CD4-positive, alpha-beta T cell (primary cell): ENCODE measurements around the gene ILKAP. TPM values are rescaled to one million over a fixed set of nuclear protein-coding genes. Genes with fewer than 3 reads are reported as not detected.

ENCODE experiments used
- ATAC-seq: fragments of 200-7000 bp; cut with Tn5 transposase; one replicate; pipeline ENCODE4 v1.10.0; 2022; ENCODE audit warnings: mild to moderate bottlenecking; ENCODE audit not compliant: poor library complexity
- CTCF ChIA-PET: fragments of 350-600 bp; sonication (Branson Sonifier 250); formaldehyde crosslinking; loops from one replicate; lab custom pipeline; 2021; ENCODE audit warnings: antibody characterized with exemption, inconsistent platforms; lab: Charles Lee
- POLR2A ChIA-PET: fragments of 350-600 bp; sonication (Branson Sonifier 250); formaldehyde crosslinking; loops from one replicate; lab custom pipeline; 2021; ENCODE audit warnings: antibody characterized with exemption, inconsistent platforms; lab: Charles Lee
- DNase-seq, 14 experiments: peaks; one replicate each; pipeline ENCODE4 v3.0.0-alpha.2; 2013 to 2020; ENCODE audit warnings: mixed read lengths in 2 of 14
- H3K27ac ChIP-seq, 2 donors: one replicate each; pipeline versions ENCODE4 v1.5.1 to v1.7.0; 2013; ENCODE audit warnings: low read length in 2 of 2, low read depth in 1 of 2, mild to moderate bottlenecking in 1 of 2
- H3K27me3 ChIP-seq, 2 experiments: 1 replicate in 1 of 2; 2 replicates in 1 of 2; pipeline versions ENCODE4 v1.6.1 to v1.7.0; 2013; ENCODE audit warnings: low read length in 2 of 2, control low read depth in 1 of 2, mild to moderate bottlenecking in 1 of 2, moderate library complexity in 1 of 2; ENCODE audit not compliant: insufficient read depth in 2 of 2, control insufficient read depth in 1 of 2
- H3K36me3 ChIP-seq: one replicate; pipeline ENCODE4 v1.6.1; 2013; ENCODE audit warnings: low read length, control low read depth; ENCODE audit not compliant: insufficient read depth
- H3K4me1 ChIP-seq: one replicate; pipeline ENCODE4 v1.6.1; 2013; ENCODE audit warnings: low read length, control low read depth; ENCODE audit not compliant: insufficient read depth
- H3K4me3 ChIP-seq: one replicate; pipeline ENCODE4 v1.5.1; 2013; ENCODE audit warnings: mild to moderate bottlenecking, low read length, moderate library complexity
- H3K9me3 ChIP-seq, 2 experiments: 1 replicate in 1 of 2; 2 replicates in 1 of 2; pipeline versions ENCODE4 v1.6.1 to v1.7.0; 2013; ENCODE audit warnings: low read length in 2 of 2, mild to moderate bottlenecking in 2 of 2, control low read depth in 1 of 2, moderate library complexity in 1 of 2; ENCODE audit not compliant: control insufficient read depth in 1 of 2, insufficient read depth in 1 of 2
- H3K27ac Mint-ChIP-seq: one replicate; pipeline ENCODE4 v1.8.0; 2020; ENCODE audit warnings: mixed read lengths
- H3K27me3 Mint-ChIP-seq: one replicate; pipeline ENCODE4 v1.8.0; 2021; ENCODE audit warnings: mixed read lengths
- H3K36me3 Mint-ChIP-seq: one replicate; pipeline ENCODE4 v1.8.0; 2021; ENCODE audit warnings: low read depth, mixed read lengths
- H3K4me1 Mint-ChIP-seq: one replicate; pipeline ENCODE4 v1.8.0; 2021; ENCODE audit warnings: low read depth, mixed read lengths
- H3K4me3 Mint-ChIP-seq: one replicate; pipeline ENCODE4 v1.8.0; 2020; ENCODE audit warnings: mild to moderate bottlenecking, mixed read lengths
- H3K9me3 Mint-ChIP-seq: one replicate; pipeline ENCODE4 v1.8.0; 2020; ENCODE audit warnings: mixed read lengths
- CTCF ChIP-seq: fragments of 200-600 bp; IDR thresholded peaks from one replicate; pipeline ENCODE4 v1.8.0; 2022; ENCODE audit warnings: antibody characterized with exemption, mild to moderate bottlenecking
- intact Hi-C, 2 experiments: fragments of 100-400 bp; cut with DNase I in 1 of 2; cut with micrococcal nuclease in 1 of 2; formaldehyde crosslinking; loops; one replicate each; pipeline versions ENCODE4 v1.15.1 to v1.9.0; 2023 to 2025; cut with DNase I, micrococcal nuclease
- total RNA-seq, 174 experiments: library from RNA in 2 of 174; stranded (reverse) in 2 of 174; gene quantifications; one replicate each; pipeline ENCODE4 v1.2.3 and lab custom pipeline; 2021 to 2026

The ILKAP gene
- total RNA-seq, 2 experiments from 2014 or later, result 133 to 143 TPM

DNA sequence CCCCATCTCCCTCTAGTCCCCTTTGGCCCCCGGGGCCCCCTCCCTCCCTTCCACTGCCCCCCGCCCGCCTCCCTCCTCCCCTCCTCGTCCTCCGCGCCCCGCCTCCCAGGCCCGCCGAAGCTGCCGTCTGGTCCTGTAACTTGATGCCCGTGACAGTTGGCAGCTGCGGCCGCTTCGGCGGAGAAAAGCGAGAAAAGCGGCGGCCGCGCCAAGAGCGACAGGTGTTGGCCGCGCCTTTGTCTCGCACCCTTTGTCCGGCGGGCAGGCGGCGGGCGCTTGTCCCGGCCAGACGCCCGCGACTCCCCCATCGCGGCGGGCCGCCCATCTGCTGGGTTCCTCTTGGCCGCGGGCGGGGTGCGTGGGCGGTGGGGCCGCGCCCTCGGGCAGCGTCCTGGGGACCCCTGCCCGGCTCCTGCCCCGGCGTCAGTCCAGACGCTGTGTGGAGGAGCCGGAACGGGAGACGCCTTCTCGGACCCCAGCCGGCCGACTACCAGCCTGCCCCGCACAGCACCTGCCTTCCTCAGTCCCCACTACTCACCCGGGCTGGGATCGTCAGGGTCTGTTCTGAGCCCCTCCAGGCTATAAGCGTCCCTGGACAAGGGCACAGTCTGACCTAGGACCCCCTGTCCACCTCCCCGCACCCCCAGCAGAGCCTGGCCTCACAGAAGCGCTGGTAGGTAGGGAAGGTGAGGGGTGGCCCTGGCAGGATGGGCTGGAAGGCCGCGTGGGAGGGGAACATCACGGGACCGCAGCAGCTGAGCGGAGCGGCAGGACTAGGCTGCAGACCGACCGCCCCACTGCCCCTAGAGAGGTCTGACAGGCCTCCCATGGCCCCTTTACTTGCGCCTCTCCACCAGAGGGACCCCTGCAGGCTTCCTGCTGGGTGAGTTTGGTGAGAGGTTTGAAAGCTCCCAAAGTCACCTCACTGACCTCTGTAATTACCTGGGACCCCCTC, 37.5 kb upstream of the ILKAP start:
- H3K4me1 ChIP-seq, result peaks cover 20% of the 10 kb centered on the region
- TF ChIP-seq CTCF, result no peak
- Mint-ChIP-seq H3K9me3 (no peaks in the 10 kb centered on the region), H3K27ac (no peak overlapping the region), H3K4me3 (peak overlapping the region; percentile 39), H3K4me1 (peaks cover 12% of the 10 kb centered on the region), H3K36me3 (peaks cover 18% of the 10 kb centered on the region), H3K27me3 (peaks cover 21% of the 10 kb centered on the region)
- H3K27me3 ChIP-seq, result peaks cover 13 to 15% of the 10 kb centered on the region in 2 experiments
- peak overlapping the region; percentile 57 for H3K4me3 ChIP-seq
- no peak overlapping the region for H3K27ac ChIP-seq
- peak in 3 of 14 experiments; percentile 30 to 54 (median 48) for DNase-seq
- intact Hi-C loops, result no loop called here
- no peaks in the 10 kb centered on the region for H3K36me3 ChIP-seq
- no peak for ATAC-seq
- ChIA-PET POLR2A (interaction anchor here (0.6 kb wide), 1 partner anchor 38 kb away, joined by 3 read pairs; the partner anchor contains the start of gene ILKAP), CTCF (no interaction called here)
- H3K9me3 ChIP-seq, result peaks cover 0 to 8% of the 10 kb centered on the region in 2 experiments

DNA sequence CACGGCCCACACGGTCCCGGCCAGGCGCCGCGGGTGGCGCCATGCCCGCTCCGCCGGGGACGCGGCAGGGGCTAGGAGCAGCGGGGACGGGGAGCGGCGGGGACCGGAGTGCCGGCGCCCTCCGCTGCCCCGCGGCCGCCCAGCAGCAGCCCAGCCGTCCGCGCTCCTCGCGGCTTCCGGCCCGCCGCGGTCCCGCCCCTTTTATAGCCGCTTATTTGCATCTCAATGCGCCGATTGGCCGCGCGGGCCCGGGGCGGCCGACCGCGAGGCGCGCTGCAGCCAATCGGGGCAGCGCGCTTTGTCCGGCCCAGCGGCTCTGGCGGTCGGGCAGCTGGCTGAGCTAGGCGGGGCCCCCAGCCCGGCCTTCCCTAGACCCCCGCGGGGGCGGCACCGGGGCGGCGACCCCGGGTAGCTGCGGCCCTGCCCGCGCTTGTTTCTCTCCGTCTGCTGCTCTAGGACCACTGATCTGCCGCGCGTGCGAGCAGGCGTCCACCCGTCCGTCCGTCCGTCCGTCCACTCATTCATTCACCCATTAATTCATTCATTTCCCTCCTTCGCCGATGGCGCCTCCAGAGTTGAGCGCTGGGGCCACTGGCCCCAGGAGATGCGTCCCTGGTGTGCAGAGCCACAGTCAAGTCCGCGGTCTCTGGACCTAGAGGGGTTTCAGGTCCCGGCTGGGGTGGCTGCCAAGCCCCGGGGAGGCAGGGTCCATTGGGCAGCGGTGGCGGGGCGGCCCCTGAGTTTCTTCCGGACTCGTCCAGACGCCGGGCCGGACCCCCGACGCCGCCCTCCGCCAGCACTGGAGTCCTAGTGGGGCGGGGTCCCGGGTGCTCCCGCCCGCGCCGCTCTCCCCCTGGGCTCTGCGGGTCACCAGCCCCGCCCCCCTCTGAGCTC, 36.6 kb upstream of the ILKAP start, which contains the start of gene HES6:
Gene HES6, minus strand, starts transcription at position 176 of the 894 bp plus-strand sequence. Its CDS starts 133 bp downstream, at position 43.
- no peaks in the 10 kb centered on the region for H3K36me3 ChIP-seq
- peaks cover 13 to 20% of the 10 kb centered on the region in 2 experiments for H3K27me3 ChIP-seq
- H3K27me3 Mint-ChIP-seq, result peaks cover 30% of the 10 kb centered on the region
- H3K27ac ChIP-seq, result no peak within 1 kb of the TSS
- H3K4me1 ChIP-seq, result peaks cover 20% of the 10 kb centered on the region
- H3K9me3 Mint-ChIP-seq, result no peaks in the 10 kb centered on the region
- POLR2A ChIA-PET, result interaction anchor here (0.6 to 2.0 kb wide), 4 partner anchors 19 to 548 kb away, joined by 3 to 7 read pairs (median 4); partner anchors contain the start of gene ILKAP
- no peak for TF ChIP-seq CTCF
- no peak within 1 kb of the TSS for H3K27ac Mint-ChIP-seq
- H3K9me3 ChIP-seq, result peaks cover 0 to 8% of the 10 kb centered on the region in 2 experiments
- H3K4me1 Mint-ChIP-seq, result peaks cover 12% of the 10 kb centered on the region
- H3K36me3 Mint-ChIP-seq, result peaks cover 8% of the 10 kb centered on the region
- CTCF ChIA-PET, result no interaction called here
- intact Hi-C loops, result loop anchor here in 1 of 2 experiments (10.0 kb wide), 1 partner anchor 275 kb away; the partner anchor contains the start of gene UBE2F
- H3K4me3 ChIP-seq, result peak within 1 kb of the TSS; percentile 57
- ATAC-seq, result peak; percentile 78
- DNase-seq, result peak; percentile 33 to 90 (median 63)
- peak within 1 kb of the TSS; percentile 92 for H3K4me3 Mint-ChIP-seq

GRCh38 chr2:238239543-238239862, 36.0 kb upstream of the ILKAP start:
- Mint-ChIP-seq H3K4me1 (peaks cover 12% of the 10 kb centered on the region), H3K36me3 (peaks cover 6% of the 10 kb centered on the region), H3K27me3 (peaks cover 32% of the 10 kb centered on the region), H3K4me3 (peak overlapping the region; percentile 15), H3K27ac (no peak overlapping the region), H3K9me3 (no peaks in the 10 kb centered on the region)
- ATAC-seq, result peak; percentile 43
- H3K27ac ChIP-seq, result no peak overlapping the region
- CTCF ChIA-PET, result interaction anchor here (0.7 kb wide), 1 partner anchor 35 kb away, joined by 3 read pairs; no protein-coding TSS in a partner anchor
- H3K27me3 ChIP-seq, result peaks cover 13 to 20% of the 10 kb centered on the region in 2 experiments
- DNase-seq, result peak in 4 of 14 experiments; percentile 25 to 67 (median 36)
- H3K36me3 ChIP-seq, result no peaks in the 10 kb centered on the region
- H3K4me3 ChIP-seq, result peak overlapping the region; percentile 24
- H3K9me3 ChIP-seq, result peaks cover 0 to 8% of the 10 kb centered on the region in 2 experiments
- H3K4me1 ChIP-seq, result peaks cover 25% of the 10 kb centered on the region
- POLR2A ChIA-PET, result interaction anchor here (1.0 to 2.0 kb wide), 5 partner anchors 18 to 548 kb away, joined by 3 to 7 read pairs (median 4); no protein-coding TSS in a partner anchor
- intact Hi-C loops, result loop anchor here in 1 of 2 experiments (10.0 kb wide), 1 partner anchor 275 kb away; the partner anchor contains the start of gene UBE2F
- TF ChIP-seq CTCF, result no peak
